CD4-positive, alpha-beta T cell treated with Interleukin-6 at 100 ng/mL for 8 hours (primary cell): Measurements from ENCODE around the gene RMP24.
A peak's percentile ranks its signal among the peaks of the same experiment; 100 is the strongest.
"Not testable (repeated sequence)": the region's sequence is repeated elsewhere in the genome, so short reads cannot be mapped to it uniquely, and the experiment has no call there.

Experiments used
- DNase-seq: peaks from one replicate; pipeline ENCODE4 v3.0.0-alpha.2; 2020; ENCODE audit warnings: mixed read lengths, low spot score

RMP24 gene

GRCh38 chr18:35972197-35973000 lies at the start of gene RMP24:
TSS of gene RMP24 (plus strand) at chr18:35972679.
- DNase-seq, result peak; percentile 94

- no peak for DNase-seq
Observed at GRCh38 chr18:35923939-35924684, 48.4 kb upstream of the RMP24 start.

- DNase-seq, result no peak
Observed at GRCh38 chr18:35926884-35927283, 45.6 kb upstream of the RMP24 start.

- DNase-seq, result no peak
Observed at GRCh38 chr18:35927430-35927829, 45.0 kb upstream of the RMP24 start.

- DNase-seq, result no peak
Observed at GRCh38 chr18:35933982-35934381, 38.5 kb upstream of the RMP24 start.

GRCh38 chr18:35934891-35935290 lies 37.6 kb upstream of the RMP24 start:
- DNase-seq, result no peak

GRCh38 chr18:35935805-35936204 lies 36.7 kb upstream of the RMP24 start:
- DNase-seq, result no peak

GRCh38 chr18:35936951-35937350 lies 35.5 kb upstream of the RMP24 start:
- no peak for DNase-seq

GRCh38 chr18:35938158-35938557 lies 34.3 kb upstream of the RMP24 start:
- no peak for DNase-seq

GRCh38 chr18:35938562-35938961 lies 33.9 kb upstream of the RMP24 start:
- no peak for DNase-seq

- no peak for DNase-seq
Observed at GRCh38 chr18:35939138-35939537, 33.3 kb upstream of the RMP24 start.

GRCh38 chr18:35941299-35941698 lies 31.2 kb upstream of the RMP24 start:
- DNase-seq, result no peak

- no peak for DNase-seq
Observed at GRCh38 chr18:35942133-35942532, 30.3 kb upstream of the RMP24 start.

GRCh38 chr18:35942661-35943060 lies 29.8 kb upstream of the RMP24 start:
- DNase-seq, result no peak

GRCh38 chr18:35948080-35948479 lies 24.4 kb upstream of the RMP24 start:
- no peak for DNase-seq

GRCh38 chr18:35949090-35949489 lies 23.4 kb upstream of the RMP24 start:
- DNase-seq, result no peak

GRCh38 chr18:35949903-35950627 lies 22.4 kb upstream of the RMP24 start:
- DNase-seq, result peak; percentile 63

GRCh38 chr18:35950628-35950982 lies 21.9 kb upstream of the RMP24 start:
- no peak for DNase-seq

GRCh38 chr18:35953688-35954087 lies 18.8 kb upstream of the RMP24 start:
- DNase-seq, result no peak

GRCh38 chr18:35956226-35956625 lies 16.3 kb upstream of the RMP24 start:
- no peak for DNase-seq

- no peak for DNase-seq
Observed at GRCh38 chr18:35962320-35962719, 10.2 kb upstream of the RMP24 start.

- DNase-seq, result no peak
Observed at GRCh38 chr18:35964319-35964718, 8.2 kb upstream of the RMP24 start.

GRCh38 chr18:35967866-35968265 lies 4.6 kb upstream of the RMP24 start:
- not testable (repeated sequence) for DNase-seq
